AG04449 (cell line): ENCODE measurements around the gene CAMTA1.

Experiments used
- CTCF ChIA-PET: fragments of 350-600 bp; formaldehyde crosslinking; extraction: SDS; loops from one replicate; lab custom pipeline; 2021; ENCODE audit warnings: antibody characterized with exemption; lab: Yijun Ruan, JAX
- POLR2A ChIA-PET: fragments of 400-600, 350-600 bp; formaldehyde crosslinking; extraction: SDS; loops from one replicate; lab custom pipeline; 2020; ENCODE audit warnings: antibody characterized with exemption, inconsistent platforms; lab: Yijun Ruan, JAX
- DNase-seq: peaks from one replicate; pipeline ENCODE4 v3.0.0-alpha.2; 2010; ENCODE audit warnings: low read depth, low spot score
- H3K4me3 ChIP-seq: 2 replicates; pipeline ENCODE4 v1.5.1; 2011; ENCODE audit warnings: low read depth, mild to moderate bottlenecking, control low read depth, low read length
- TF ChIP-seq, protein P1 (sequence below): IDR thresholded peaks from one replicate; pipeline ENCODE4 v1.5.1; 2011; ENCODE audit warnings: mild to moderate bottlenecking, moderate library complexity, low read length, control low read depth, inconsistent platforms; ENCODE audit not compliant: insufficient read depth; ENCODE audit errors: missing control alignments

The CAMTA1 gene

GRCh38 chr1:7229696-7230631 is 444.7 kb downstream of the CAMTA1 start:
- H3K4me3 ChIP-seq, result no peak overlapping the region
- ChIA-PET CTCF (interaction anchor here (1.1 to 1.5 kb wide), 3 partner anchors 11 to 510 kb away, joined by 3 to 6 read pairs (median 4); no protein-coding TSS in a partner anchor), POLR2A (interaction anchor here (1.0 kb wide), 1 partner anchor 36 kb away, joined by 3 read pairs; no protein-coding TSS in a partner anchor)
- TF ChIP-seq, protein P1, sequence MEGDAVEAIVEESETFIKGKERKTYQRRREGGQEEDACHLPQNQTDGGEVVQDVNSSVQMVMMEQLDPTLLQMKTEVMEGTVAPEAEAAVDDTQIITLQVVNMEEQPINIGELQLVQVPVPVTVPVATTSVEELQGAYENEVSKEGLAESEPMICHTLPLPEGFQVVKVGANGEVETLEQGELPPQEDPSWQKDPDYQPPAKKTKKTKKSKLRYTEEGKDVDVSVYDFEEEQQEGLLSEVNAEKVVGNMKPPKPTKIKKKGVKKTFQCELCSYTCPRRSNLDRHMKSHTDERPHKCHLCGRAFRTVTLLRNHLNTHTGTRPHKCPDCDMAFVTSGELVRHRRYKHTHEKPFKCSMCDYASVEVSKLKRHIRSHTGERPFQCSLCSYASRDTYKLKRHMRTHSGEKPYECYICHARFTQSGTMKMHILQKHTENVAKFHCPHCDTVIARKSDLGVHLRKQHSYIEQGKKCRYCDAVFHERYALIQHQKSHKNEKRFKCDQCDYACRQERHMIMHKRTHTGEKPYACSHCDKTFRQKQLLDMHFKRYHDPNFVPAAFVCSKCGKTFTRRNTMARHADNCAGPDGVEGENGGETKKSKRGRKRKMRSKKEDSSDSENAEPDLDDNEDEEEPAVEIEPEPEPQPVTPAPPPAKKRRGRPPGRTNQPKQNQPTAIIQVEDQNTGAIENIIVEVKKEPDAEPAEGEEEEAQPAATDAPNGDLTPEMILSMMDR, result no peak
- DNase-seq, result no peak

DNA sequence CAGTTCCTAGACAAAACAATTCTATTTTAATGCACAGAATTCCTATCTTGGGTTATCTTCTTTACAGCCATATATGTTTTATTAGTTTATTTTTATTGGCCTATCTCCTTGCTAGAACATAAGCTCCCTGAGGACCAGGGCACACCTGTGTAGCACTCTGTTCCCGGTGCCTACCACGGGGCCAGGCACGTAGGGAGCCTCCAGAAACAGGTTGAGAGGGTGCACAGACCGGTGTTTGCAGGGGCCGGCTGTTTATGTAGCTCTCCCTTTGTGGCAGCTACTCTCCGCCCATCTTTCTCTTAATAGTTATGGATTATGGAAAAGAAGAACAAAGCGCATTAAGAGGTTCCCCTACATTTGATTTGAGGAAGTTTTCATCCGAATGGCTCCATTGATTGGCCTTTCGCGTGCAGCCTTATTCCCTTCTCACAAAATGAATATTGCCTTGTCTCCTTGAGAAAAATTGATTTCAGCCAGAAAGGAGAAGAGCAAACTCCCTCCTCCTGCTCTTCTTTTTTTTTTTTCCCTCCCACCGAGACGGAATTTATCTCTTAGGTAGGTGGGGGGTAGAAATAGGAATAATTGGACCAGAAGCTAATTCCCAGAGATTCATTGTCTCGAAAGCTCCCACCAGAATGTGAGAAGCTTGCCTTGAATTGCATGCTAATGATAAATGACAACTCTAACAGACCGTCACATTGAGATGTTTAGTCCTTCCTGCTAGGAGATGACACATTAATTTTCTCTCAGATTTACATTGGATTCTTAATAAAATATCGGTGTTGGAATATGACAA is 447.4 kb downstream of the CAMTA1 start:
- TF ChIP-seq, protein P1, result no peak
- CTCF ChIA-PET, result no interaction called here
- POLR2A ChIA-PET, result no interaction called here
- DNase-seq, result no peak
- no peak overlapping the region for H3K4me3 ChIP-seq

DNA sequence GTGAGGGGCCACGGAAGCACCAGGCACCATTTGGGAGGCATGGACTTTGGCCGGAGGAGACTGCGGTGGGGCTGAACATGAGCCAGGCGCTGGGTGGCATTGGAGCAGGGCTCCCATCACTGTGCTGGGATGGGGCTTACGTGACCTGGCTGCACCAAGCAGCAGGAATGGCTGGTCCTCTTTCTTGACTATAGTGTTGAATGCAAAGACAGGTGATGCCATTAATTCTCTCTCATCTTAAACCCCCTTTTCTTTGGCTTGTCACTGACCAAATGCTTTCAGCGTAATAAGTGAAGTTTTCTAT is 447.9 kb downstream of the CAMTA1 start:
- no peak for DNase-seq
- no peak overlapping the region for H3K4me3 ChIP-seq
- TF ChIP-seq, protein P1, result no peak
- ChIA-PET POLR2A (no interaction called here), CTCF (no interaction called here)

GRCh38 chr1:7233646-7234470 is 448.6 kb downstream of the CAMTA1 start:
- no peak overlapping the region for H3K4me3 ChIP-seq
- ChIA-PET CTCF (no interaction called here), POLR2A (no interaction called here)
- DNase-seq, result no peak
- TF ChIP-seq, protein P1, result no peak

DNA sequence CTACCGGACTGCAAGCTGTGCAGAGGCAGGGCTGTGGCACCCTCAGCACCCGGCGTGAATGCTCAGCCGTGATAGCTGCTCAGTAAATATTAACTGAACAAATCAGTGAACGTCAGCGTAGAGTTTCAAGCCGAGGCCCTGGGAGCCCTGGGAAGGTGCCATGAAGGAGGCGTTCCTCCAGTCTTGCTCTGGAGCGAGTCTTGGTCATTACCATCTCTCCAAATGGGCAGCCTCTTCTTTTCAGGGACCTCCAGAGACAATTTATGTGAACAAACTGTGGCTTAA is 449.2 kb downstream of the CAMTA1 start:
- ChIA-PET CTCF (interaction anchor here (0.8 kb wide), 1 partner anchor 11 kb away, joined by 3 read pairs; no protein-coding TSS in a partner anchor), POLR2A (no interaction called here)
- H3K4me3 ChIP-seq, result no peak overlapping the region
- DNase-seq, result no peak
- TF ChIP-seq, protein P1, result no peak
